D721Med (cell line): ENCODE measurements around the gene PARK7.

Experiments used
- DNase-seq: peaks from one replicate; pipeline ENCODE4 v3.0.0; 2011; ENCODE audit warnings: low spot score; ENCODE audit not compliant: insufficient read length
- FAIRE-seq: peaks from 2 replicates; lab custom pipeline; 2011; peaks lifted over from hg19 to GRCh38; lab: Jason Lieb, UNC
- TF ChIP-seq, protein P1 (sequence below): IDR thresholded peaks from 2 replicates; pipeline ENCODE4 v1.5.1; 2012; ENCODE audit warnings: mild to moderate bottlenecking, control low read depth; ENCODE audit not compliant: insufficient read depth; ENCODE audit errors: missing control alignments

PARK7 gene

DNA sequence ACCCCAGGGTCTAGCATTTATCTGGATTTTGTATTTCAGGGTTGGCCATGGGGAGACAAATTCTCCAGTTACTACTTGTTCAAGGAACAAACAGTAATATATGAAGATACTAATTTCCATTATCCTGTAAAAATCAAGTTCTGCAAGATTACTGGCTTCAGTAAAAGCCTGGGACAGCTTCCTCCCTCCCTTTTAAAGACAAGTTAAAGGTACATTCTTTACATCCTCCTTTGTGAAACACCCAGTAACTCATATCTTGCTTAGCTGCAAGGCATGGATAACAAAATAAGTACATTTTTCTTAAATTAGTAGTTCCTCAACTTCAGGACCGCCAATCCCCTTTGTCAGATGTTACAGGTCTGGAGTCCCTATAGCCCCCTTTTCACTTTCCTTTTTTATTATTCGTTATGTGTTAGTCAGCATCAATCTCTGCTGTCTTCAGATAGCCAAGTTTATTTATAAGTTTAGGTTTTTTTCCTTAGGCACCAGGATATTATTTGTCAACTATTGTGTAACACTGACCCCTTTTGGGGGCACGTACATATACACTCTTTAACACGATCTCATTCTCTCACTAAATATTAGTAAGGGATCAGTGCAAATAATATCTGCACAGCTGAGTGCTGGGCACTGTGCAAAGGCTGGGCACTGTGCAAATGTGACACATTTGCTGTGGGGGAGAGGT lies 54.8 kb downstream of the PARK7 start:
- TF ChIP-seq, protein P1, sequence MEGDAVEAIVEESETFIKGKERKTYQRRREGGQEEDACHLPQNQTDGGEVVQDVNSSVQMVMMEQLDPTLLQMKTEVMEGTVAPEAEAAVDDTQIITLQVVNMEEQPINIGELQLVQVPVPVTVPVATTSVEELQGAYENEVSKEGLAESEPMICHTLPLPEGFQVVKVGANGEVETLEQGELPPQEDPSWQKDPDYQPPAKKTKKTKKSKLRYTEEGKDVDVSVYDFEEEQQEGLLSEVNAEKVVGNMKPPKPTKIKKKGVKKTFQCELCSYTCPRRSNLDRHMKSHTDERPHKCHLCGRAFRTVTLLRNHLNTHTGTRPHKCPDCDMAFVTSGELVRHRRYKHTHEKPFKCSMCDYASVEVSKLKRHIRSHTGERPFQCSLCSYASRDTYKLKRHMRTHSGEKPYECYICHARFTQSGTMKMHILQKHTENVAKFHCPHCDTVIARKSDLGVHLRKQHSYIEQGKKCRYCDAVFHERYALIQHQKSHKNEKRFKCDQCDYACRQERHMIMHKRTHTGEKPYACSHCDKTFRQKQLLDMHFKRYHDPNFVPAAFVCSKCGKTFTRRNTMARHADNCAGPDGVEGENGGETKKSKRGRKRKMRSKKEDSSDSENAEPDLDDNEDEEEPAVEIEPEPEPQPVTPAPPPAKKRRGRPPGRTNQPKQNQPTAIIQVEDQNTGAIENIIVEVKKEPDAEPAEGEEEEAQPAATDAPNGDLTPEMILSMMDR, result peak; percentile 4

DNA sequence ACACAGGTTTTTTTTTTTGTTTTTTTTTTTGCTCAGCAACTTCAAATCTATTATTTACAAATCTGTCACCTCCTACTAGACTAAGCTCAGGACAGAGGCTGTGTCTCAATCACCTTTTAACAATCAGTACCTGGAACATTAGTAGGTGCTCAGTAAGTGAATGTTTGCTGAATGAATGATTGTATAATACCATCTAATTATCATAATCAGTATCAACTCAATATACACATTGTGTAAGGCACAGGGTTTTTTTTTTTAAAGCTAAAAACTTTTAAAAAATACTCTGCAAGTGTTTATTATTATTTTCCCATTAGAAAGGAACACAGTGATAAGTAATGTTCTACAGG lies 55.4 kb downstream of the PARK7 start:
- TF ChIP-seq, protein P1, result no peak
- DNase-seq, result no peak
- FAIRE-seq, result no peak

More for the DNA sequence above, 54.8 kb downstream of the PARK7 start:
- DNase-seq (no peak), FAIRE-seq (no peak)

DNA sequence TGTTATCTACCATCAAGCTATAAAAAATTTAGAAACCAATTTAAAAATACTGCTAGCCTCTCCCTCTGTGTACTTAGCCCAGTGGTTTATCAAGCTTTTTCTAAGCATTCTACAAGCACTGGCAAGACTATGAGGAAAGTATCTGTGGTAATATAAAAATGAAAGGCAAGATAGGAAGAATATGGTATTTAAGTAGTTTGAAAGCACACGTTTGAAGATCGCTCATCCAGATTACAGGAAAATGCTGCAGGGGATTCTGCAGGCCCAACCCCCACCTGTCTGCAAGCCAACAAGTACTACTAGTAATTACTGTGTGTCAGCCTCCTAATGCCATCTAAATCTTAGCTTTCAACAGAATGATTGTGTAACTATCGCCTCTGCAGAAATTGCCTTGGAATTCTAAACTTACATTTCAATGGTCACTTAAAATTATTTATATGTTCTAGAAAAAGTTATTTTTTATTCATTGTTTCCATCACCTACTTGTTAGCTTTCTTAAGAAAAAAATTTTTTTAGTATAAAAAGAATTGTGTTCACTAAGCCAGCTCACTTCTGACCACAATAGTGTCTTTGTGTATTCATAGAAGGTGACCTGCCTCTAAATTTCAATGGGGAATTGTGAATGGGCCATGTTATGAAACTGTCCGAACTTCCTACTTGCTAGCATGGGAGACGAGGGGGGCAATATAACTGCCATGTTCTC lies 56.1 kb downstream of the PARK7 start:
- no peak for FAIRE-seq
- no peak for DNase-seq
- TF ChIP-seq, protein P1, result no peak

DNA sequence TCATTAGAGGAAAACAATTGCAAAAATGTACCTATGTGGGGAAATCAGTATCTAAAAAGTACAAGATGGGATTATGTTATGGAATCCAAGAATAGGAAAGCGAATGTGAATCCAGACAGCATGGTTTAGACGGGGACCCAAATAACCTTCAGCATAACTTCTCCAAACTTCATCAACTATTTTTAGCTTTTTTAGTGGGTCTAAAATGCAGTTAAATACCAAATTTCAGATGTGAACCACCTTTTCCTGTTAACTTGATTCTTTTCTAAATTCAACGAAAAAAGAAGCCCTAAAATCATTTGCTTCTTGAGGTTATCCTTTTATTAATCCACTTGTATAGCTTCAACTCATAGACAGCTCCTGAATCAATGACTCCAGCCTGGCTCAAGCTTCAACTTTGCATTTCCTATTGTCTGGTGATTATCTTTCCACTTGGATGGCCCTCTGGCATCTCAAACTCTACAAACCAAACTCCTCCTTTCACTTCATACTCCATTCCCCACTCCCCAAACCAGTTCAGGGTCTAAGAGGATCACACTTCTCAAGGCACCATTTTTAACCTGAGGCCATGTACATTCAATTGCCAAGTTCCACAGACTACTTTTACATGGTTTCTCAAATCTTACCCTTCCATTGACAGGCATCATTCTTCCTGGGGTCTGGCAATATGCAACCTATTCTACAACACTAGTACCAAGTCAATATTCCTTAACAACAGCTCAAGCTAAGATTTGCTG lies 57.1 kb downstream of the PARK7 start:
- DNase-seq (no peak), FAIRE-seq (no peak)
- TF ChIP-seq, protein P1, result no peak

DNA sequence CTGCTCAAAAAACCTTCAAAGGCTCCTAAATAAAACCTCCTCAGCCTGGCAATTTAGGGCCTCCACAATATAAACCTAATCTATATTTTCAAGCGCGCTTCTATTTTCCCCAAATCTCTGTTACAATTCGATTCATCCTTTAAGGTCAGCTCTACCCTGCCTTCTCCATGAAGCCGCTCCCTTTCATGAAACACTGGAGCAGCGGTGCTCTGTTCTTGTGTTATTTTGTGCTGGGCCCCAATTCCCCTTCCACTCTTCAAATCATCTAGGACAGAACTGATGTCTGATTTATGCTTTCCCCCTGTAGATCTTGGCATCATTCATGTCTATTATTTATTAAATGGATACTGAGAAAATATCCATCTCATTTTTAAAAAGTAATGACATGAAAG lies 57.7 kb downstream of the PARK7 start:
- DNase-seq (no peak), FAIRE-seq (no peak)
- TF ChIP-seq, protein P1, result no peak

DNA sequence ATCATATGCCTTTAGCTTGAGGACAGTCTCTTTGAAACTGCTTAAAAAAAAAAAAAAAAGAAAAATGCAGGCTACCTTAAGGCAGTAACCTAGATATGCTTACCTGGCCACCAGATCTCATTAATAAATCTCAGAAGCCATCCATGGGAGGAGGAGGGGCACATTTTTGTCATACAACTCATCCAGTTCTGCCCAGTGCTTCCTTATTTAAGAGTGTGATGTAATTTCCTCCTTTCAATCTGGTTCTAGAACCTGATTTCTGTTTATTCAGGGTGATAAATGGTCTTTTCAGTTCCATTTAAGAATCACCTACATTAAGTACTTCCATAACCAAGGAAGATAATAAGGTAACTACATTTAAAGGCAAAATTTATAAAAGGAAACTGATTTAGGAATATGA lies 58.5 kb downstream of the PARK7 start:
- TF ChIP-seq, protein P1, result no peak
- FAIRE-seq (no peak), DNase-seq (no peak)
